AML-193 (cell line): ENCODE measurements around the gene UBL4A.
A peak's percentile ranks its signal among the peaks of the same experiment; 100 is the strongest.
"Not testable (repeated sequence)": the region's sequence is repeated elsewhere in the genome, so short reads cannot be mapped to it uniquely, and the experiment has no call there.

ENCODE experiments used
- DNase-seq, 2 experiments: peaks; one replicate each; lab custom pipeline; 2025; lab: John Stamatoyannopoulos, UW

Gene UBL4A

DNA sequence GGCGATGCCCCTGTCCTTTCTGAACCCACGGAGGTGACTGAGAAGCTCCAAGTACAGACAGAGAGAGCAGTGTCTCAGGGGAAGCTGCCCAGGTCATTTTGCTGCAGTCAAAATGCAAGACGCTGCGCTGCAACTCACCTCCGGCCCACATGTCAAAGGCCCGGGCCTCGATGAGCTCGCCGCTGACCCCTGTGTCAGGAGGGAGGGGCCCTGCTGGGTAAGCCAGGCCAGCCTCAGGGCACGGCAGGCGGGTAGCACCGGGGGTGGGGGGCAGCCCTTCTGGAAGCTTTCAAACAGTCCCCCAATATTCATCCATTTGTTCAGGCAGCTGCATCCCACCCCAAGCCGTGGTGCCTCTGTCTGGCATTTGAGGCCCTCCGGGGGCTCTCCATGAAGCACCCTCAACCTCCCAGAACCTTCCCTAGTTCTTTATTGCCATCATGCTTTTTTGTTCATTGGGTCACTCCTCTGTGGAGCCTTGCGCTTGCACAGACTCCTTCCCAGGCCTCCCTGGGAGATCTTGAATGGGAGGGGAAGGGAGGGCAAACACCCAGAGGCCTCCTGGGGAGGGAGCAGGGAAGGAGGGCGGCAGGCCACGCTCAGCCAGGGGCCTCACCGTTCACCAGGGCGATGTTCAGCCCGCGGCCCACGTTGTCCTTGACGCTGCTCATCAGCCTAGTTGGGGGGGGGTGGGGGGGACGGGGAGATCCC lies 21.4 kb upstream of the UBL4A start:
- no peak for DNase-seq

DNA sequence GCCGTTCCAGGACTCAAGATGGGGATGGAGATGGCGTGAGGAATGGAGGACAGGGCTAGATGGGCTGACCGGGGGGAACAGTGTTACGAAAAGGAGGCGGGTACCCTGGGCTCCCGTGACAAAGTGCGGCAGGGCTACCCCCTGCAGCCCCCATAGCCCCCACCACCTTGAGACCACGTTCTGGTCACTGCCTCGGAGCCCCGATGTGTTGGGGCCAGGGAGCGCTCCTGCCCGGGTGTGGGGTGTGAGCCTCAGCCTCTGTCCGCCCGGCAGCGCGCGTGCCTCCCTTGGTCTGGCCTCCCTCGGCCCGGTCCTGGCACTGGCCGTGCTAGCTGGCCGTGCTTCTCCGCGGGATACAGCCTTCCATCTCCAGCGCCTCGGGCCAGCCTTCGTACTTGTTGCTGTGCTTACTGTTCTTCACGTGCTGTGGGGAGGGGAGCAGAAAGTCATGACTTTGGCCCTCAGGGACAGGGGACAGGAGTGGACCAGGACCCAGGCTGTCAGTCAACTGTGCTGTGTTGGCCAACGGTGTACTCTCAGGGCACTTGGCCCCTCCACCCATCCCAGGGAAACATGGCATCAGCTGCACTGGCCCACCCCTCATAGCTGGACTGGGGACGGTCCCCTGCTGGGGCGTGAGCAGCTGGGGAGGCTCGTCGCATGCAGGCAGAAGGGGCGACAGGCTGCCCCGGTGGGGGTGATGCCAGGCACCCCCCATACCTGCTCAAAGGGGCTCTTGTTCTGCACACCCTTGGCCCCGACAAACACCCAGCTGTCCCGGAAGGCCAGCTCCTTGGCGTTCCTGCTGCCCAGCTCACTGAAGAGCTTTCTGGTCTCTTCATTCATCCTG lies 20.3 kb upstream of the UBL4A start:
- no peak for DNase-seq

DNA sequence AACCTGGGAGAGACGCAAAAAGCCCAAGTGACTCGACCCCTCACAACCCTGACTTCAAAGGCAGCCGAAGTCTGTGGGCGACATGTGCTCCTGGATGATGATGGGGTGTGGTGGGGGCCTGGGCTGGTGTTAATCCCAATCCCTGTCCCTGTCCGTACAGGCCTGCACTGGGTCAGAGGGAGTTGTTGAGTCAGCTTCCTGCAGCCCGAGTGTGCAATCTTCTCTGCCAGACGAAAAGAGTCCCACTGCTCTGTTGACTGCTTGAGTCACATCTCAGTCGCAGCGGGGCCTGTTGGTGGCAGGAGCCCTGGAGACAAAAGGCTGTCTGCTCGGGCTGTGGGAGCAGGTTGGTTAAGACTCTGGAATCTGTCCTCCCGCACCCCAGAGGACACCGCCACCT lies 19.3 kb upstream of the UBL4A start:
- no peak for DNase-seq

DNA sequence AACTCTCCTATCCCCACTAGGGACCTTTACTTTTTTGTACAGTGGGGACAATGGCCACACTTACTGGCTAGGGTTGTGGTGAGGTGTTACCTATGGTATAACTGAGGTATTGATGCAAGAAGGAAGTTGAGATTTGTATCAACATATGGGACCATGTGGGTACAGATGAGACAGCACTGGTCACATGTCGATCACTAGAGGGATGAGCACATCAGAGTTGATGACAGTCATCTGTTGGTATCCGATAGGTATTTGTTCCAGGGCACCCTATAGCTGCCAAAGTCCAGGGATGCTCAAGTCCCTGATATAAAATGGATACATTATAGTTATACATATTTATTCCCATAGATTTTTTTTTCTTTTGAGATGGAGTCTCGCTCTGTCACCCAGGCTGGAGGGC lies 16.6 kb upstream of the UBL4A start:
- DNase-seq: no peak

DNA sequence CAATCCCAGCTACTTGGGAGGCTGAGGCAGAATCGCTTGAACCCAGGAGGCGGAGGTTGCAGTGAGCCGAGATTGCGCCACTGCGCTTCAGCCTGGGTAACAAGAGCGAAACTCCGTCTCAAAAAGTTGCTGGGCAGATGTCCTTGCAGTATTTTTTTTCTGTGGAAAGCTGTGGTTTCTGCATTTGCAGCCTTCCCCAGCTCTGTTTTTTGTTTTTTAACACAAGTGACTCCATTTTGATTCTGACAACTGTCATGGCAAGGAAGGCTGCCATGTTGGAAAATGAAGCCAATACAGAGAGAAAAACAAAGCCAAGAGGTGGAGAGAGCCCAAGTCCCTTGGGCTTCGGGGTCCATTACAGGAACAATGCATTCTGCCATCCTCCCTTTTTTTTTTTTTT lies 15.7 kb upstream of the UBL4A start:
- no peak for DNase-seq

DNA sequence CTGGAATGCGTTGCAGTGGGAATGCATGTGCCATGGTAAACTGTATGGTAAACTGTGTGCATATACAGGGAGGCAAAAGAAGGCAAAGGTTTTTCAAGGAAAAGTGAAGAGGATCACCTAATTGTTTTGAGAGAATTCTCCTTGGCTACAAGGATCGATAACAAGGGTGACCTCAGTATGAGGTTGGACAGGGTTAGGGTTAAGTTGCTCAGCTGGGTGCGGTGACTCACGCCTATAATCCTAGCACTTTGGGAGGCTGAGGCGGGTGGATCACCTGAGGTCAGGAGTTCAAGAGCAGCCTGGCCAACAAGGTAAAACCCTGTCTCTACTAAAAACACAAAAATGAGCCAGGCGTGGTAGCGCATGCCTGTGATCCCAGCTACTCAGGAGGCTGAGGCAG lies 15.0 kb upstream of the UBL4A start:
- not testable (repeated sequence) for DNase-seq

DNA sequence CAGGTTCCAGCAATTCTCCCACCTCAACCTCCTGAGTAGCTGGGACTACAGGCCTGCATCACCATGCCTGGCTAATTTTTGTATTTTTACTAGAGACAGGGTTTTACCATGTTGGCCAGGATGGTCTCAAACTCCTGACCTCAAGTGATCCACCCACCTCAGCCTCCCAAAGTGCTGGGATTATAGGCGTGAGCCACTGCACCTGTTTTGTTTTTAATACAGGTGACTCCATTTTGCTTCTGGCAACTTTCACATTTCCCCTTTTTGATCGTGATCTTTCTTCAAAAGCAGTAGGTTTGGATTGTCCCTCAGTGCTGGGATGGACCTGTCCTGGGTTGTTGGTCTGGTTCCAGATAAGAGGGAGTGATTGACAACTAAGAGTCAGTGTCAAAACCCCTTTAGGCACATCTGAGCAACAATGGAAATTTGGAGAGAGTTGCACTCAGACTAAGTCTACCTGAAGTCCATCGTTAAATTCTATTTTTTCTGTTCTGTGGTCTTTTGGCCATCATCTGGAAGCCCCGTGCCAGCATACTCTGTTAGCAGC lies 10.2 kb upstream of the UBL4A start:
- DNase-seq: not testable (repeated sequence)

DNA sequence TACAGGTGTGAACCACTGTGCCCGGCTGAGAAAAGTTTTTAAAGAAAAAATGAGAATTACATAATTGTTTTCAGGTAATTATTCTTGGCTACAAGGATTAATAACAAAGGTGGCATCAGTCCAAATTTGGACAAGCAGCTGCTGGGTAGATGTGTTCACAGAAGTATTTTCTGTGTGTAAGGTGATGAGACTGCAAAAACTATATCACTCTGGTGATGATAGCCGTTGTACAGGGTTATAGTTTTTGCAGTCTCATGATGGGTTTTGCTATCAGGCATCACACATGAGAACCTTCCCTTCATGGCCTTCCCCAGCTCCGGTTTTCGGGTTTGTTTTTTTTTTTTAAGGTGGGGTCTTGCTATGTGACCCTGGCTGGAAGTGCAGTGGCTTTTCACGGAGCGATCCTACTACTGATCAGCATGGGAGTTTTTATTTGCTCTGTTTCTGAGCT lies 9.1 kb upstream of the UBL4A start:
- DNase-seq: no peak

DNA sequence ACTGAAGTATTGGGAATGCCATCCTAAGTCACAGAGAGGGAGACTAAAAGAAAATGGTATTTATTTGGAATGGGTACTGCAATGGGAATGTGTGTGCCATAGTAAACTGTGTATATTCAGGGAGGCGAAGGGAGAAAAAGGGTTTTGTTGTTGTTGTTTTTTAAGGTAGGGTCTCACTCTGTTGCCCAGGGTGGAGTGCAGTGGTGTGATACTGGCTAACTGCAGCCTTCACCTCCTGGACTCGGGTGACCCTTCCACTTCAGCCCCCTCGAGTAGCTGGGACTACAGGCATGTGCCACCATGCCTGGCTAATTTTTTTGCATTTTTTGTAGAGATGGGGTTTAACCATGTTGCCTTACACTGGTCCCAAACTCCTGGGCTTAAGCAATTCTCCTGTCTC lies 8.3 kb upstream of the UBL4A start:
- no peak for DNase-seq

DNA sequence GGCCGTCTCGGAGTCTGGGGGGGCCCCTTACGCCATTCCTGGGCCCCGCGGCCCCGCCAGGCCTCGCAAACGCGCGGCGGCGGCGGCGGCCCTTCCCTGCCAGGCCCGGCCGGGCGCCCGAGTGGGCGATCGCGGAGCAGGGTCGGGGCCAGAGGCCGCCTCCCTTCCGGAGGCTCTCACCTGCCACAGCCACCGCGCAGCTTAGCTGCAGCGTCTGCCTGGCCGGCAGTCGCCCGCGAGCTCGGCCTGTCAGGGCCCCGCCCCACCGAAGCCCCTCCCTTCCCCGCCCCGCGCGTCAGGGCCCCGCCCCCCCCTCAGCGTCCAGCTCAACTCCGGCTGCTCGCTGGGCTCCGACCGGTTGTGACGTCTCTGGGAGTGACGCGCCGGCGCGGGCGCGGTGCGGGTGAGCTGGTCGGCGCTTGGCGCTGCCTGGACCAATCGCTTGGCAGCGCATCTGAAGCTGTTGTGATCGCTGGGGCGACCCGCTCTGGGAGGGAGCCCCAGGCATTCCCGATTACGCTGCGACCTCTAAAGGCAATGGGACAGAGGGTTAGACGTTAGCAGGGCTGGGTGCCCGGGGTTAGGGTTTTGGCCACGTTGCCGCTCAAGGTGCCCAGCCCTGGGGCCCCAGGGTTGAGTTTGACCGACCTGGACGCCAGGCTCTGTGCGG lies 4.1 kb upstream of the UBL4A start, which contains the start of gene SLC10A3:
SLC10A3 (minus strand) TSS at position 216 of the 670 bp plus-strand sequence. CDS start 1,689 bp downstream, outside the sequence.
- DNase-seq: peak; percentile 69 to 74

DNA sequence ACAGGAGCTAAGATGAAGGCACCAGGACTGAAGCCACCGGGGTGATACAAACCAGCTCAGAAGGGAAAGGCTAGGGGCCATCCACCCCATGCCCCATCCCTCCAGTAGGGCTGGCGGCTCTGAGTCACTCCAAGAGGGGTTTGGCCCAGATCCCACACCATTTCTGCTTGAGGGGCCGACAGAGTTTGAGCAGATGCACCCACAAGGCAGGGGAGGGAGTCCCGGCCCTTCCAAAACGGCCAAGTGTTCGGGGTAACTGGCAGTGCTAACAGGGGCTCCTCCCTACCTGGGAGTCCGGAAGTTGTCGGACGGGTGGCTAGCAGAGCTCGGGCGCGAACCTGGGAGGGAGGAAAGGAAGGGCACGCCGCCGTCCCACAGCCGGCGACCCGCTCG lies 3.6 kb upstream of the UBL4A start:
- DNase-seq: no peak

DNA sequence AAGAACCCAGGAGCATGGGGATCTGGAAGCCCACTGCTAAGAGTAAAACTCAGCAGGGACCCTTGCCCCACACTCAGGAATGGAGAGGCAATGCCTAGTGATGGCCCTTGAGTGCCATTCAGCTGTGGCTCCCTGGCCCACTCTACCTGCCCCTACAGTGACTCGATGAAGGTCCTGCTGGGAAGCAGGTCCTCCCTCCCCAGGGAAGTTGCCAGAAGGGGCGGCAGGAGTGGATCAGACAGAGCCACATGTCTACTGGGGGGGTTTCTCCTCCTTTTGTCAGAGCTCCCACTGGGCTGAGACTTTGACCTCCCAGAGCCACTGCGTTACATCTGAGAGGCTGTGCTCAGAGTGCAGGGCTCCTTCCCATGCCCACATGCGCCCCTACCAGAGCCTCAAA lies 2.8 kb upstream of the UBL4A start:
- DNase-seq: no peak

DNA sequence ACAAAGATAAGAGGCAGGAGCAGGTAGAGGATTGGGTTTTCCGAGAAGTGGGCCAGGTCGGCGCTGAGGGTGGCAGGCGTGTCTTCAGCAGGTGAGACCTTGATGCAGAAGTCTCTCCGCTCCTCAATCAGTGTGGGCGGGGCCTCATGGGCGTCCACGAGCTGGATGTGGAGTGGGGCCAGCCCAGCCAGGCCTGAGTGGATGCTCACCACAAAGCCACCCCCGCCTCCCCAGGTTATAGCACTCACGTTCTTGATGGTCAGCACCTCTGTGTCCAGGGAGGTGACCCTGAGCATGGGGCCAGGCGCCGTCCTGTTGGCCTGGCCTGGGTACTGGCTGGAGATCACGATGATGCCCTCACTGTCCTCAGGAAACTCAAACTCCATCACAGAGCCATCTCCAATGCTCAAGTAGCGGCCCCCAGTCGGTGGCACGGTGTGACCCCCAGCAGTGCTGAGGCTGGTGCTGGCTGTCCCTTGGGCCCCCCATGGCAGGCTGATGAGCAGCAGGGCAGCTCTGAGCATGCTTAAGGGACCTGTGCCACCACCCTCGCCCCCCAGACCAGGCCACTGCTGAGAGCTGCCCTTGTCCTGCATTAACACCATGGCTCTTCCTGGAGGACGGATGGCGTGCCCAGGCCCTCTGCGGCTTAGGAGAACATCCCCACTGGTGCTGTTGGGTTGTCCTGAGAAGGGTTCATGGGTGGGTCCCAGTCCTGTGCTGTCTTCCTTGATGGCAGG lies 2.1 kb upstream of the UBL4A start:
- DNase-seq: no peak

DNA sequence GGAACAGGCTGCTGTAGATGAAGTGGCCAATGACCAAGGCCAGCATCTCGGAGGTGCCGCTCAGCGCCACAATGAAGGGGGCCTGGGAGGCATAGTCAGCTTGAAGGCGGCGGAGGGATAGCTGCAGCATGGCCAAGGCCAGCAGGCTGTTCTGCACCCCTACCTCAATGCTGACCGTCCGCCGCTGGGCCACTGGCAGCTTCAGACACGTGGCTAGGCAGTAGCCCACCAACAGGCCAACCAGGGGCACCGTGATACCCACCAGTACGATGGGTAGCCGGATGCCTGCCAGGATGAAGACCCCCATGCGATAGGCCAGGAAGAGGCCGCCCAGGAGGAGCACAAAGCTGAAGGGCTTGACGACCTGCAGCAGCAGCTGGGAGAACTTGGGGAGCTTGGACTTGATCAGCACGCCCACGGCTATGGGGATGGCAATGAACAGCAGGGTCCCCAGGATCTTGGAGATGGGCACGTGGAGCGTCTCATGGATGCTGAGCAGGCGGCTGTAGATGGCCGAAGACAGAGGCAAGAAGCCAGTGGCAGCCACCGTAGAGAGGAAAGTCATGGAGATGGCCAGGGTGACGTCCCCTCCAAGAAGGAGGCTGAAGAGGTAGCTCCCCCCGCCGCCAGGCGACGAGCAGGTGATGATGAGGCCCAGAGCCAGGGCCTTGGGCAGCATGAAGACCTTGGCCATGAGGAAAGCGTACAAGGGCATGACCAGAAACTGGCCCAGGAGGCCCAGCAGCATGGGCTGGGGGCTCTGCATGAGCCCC lies 1.3 kb upstream of the UBL4A start:
- DNase-seq: no peak

DNA sequence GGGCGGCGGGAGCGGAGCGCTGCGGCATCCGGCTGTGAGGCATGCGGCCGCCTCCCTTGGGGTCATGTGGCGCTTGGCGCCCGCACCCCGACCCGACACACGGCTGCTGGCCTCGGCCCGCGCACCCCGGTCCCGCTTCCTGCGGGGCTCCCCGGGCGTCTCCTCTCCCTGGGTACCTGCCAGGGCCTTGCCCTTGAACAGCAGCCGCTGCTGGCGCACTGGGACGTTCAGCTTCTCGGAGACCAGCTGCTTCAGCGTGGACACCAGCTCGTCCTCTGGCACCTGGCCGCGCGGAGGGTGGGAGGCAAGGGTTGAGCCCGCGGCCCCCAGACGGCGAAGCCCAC lies 391 bp downstream of the UBL4A start:
- DNase-seq: no peak

DNA sequence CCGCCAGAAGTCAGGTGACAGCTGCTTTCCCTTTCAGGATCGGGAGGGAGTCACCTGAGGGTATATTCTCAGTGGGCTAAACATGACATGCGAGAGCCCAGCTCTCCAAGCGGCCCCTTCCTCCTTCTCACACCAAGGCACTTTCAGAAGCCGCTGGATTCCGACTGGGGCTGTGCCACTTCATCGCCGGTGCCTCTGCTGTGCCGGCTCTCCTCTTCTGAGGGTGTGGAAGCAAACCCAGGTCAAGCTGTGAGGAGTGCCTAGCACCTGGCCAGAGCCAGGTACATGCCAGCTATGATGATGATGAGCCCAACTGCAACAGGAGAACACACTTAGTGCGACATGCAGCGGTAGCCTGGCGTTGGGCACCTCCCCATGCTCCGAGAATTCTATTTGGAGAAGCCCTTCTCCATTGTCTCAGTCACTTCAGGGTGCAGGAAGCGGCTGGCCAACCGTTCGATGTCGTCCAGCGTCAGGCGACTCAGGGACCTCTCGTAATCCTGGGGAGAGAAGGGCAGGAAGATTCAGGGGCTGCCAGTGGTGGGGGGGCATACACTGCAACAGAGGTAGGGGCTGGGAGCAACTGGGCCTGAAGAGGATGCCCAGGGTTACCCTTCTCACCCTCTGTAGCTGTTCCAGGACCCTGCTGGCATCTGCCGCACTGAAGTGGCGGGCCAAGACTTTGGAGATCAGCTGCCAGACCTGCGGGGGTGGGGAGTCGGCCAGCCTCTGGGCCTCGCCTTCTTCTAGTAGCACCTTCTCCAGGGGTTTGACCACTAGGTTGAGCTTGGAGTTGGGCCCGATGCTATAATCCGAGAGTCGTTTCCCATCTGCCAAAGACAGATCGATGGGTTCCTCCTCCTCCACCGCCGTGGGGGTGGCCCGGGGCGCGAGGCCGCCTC lies 1.0 kb downstream of the UBL4A start:
- DNase-seq: no peak

DNA sequence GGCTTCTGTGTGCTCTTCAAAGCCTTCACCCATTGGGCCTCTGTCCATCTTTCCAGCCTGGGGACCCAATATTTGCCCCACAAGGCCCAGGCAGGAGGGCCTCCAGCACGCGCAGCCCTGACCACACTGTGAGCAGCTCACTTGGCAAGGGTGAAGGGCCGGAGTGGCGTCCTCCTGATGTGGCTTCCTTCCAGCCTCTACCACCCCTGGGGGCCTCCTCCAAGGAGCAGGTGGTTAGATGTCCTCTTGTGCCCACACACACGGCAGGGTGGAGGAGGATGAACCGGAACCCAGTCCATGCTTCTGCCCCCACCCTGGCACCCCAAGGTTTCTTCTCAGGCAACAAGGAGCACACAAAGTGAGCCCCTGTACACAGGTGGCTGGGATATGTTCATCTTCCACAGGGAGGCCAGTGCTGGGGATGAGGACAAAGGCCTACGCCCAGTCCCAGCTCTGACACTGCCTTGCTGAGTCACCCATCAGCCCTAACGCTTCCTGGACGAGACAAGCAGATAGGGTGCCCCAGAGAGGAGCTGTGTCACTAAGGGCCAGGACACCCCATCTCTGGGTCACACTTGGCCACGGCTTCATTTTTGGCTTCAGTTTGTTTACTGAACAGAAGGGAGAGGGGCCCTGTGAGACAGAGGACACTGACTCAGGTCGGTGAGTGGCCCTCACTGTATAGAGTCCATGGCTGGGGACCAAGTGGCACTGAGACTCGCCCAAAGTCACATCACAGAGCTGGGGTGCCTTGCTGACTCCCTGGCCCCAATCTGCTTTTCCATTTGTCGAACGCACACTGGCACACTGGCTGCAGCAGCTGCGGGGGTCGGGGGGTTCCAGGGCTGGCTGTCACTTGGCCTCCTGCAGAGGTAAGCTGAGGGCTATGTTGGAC lies 1.9 kb downstream of the UBL4A start:
- no peak for DNase-seq

DNA sequence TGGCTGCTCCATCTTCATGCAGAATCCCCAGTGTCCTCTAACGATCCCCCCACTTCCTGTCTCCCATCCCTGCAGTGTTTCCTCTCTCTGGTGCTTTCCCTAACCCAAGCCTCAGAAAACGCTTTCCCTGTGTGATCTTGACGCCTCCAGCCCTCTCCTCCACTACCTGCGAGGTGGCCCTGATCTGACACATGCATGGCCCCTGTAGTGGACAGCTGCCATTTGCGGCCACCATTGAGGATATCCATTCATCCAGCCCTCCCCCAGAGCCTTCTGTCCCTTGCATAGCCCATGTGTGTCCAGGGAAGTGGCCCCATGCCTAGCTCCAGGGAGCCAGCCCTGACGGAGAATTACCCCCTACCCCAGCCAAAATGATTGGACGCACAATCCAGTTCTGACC lies 3.1 kb downstream of the UBL4A start:
- DNase-seq: no peak

DNA sequence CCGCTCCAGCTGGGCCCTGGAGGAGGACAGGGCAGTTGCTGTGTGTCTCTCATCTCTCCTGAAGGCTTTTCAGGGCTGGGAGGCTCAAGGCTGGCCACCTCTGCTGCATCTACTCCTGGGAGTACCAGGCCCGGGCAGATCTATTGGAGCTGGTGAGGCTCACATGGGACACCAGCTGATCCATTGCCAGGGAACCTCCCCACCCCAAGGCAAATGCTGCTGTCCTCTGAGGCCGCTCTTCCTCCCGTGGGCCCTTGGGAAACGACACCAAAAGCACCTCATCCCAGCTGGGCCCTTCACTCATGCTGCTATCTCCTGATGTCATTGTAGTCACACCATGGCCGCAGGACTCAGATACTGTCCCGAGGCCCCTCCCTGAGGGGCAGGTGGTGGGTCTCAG lies 3.6 kb downstream of the UBL4A start:
- DNase-seq: no peak
